ENCODE data around the gene SCLT1.
"Not testable (repeated sequence)": the region's sequence is repeated elsewhere in the genome, so short reads cannot be mapped to it uniquely, and the experiment has no call there.

Gene SCLT1

DNA sequence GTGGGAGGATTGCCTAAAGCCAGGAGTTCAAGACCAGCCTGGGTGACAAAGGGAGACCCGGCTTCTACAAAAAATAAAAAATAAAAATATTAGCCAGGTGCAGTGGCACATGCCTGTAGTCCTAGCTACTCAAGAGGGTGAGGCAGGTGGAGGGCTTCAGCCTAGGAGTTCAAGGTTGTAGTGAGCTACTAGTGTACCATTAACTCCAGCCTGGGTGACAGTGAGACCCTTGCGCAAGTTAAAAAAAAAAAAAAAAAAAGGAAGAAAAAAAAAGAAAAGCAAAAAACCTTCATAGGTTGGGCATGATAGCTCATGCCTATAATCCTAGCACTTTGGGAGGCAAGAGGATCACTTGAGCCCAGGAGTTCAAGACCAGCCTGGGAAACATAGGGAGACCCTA lies 5.8 kb downstream of the SCLT1 start:
- Histone ChIP-seq H3K27ac (no peak overlapping the region), H3K4me3 (no peak overlapping the region), H3K9ac (no peak overlapping the region), H3K9me3 (replicated peaks in 1 of 11) (peaks cover 8 to 36% (median 30%) of the 10 kb centered on the region in 11 experiments), H3K4me2 (no peak overlapping the region), H3K4me1 (peaks cover 13 to 29% (median 20%) of the 10 kb centered on the region in 10 experiments), H4K20me1 (peaks cover 0 to 12% (median 0%) of the 10 kb centered on the region in 11 experiments; a peak in 4 of 22 replicates), H3K36me3 (peaks cover 7 to 27% (median 17%) of the 10 kb centered on the region in 11 experiments; a peak in 21 of 22 replicates), H3K27me3 (no peaks in the 10 kb centered on the region)
- no peak for TF ChIP-seq Cebpa-rat (IDR thresholded peaks at IDR 0.05)

DNA sequence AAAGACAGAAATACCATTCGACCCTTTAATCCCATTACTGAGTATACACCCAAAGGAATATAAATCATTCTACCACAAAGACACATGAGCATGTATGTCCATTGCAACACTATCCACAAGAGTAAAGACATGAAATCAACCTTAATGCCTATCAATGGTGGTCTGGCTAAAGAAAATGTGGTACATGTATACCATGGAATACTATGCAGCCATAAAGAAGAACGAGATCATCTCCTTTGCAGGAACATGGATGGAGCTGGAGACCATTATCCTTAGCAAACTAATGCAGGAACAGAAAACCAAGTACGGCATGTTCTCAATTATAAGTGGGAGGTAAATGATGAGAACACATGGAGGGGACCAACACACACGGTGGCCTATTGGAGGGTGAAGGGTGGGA lies 7.9 kb downstream of the SCLT1 start:
- Histone ChIP-seq H3K4me3 (no peak overlapping the region), H3K27ac (no peak overlapping the region), H3K27me3 (no peaks in the 10 kb centered on the region), H3K9ac (no peak overlapping the region), H3K4me1 (peaks cover 0 to 9% (median 0%) of the 10 kb centered on the region in 10 experiments; a peak in 8 of 20 replicates), H3K36me3 (peaks cover 24 to 46% (median 36%) of the 10 kb centered on the region in 11 experiments), H3K9me3 (replicated peaks in 1 of 11) (peaks cover 21 to 55% (median 49%) of the 10 kb centered on the region in 11 experiments), H3K4me2 (no peak overlapping the region), H4K20me1 (peaks cover 0 to 4% (median 0%) of the 10 kb centered on the region in 11 experiments; a peak in 1 of 22 replicates)
- no peak for TF ChIP-seq Cebpa-rat (IDR thresholded peaks at IDR 0.05)

DNA sequence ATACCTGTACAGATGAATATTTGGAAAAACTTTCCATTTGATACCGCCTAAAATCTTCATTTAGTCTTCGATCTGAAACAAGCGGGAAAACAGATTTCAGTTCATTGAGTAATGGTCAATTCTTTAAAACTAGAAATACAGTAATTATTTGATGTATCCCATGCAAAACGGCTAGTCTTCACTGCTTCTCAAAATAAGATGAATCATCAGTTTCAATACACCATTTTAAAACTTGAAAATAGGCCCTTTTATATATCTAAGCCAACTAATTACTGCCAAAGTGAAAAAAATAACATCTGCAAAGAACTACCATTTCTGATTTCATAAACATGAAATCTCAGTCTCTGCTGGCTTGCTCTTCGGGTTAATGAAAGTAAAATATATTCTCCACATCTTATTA lies 11.0 kb downstream of the SCLT1 start:
- peaks cover 0 to 9% (median 0%) of the 10 kb centered on the region in 10 experiments; a peak in 4 of 20 replicates for H3K4me1 ChIP-seq
- 0 out of 22 replicates have a peak, but pooled peaks cover 0 to 4% (median 0%) of the 10 kb centered on the region in 11 experiments for H4K20me1 ChIP-seq
- peaks cover 40 to 74% (median 68%) of the 10 kb centered on the region in 11 experiments for H3K9me3 ChIP-seq (replicated peaks in 1 of 11)
- H3K36me3 ChIP-seq: peaks cover 49 to 76% (median 64%) of the 10 kb centered on the region in 11 experiments
- H3K27ac ChIP-seq: no peak overlapping the region
- no peak for TF ChIP-seq Cebpa-rat (IDR thresholded peaks at IDR 0.05)
- H3K4me3 ChIP-seq: no peak overlapping the region
- no peaks in the 10 kb centered on the region for H3K27me3 ChIP-seq
- no peak overlapping the region for H3K4me2 ChIP-seq
- H3K9ac ChIP-seq: no peak overlapping the region

GRCh38 chr4:129080129-129080528 lies 13.2 kb downstream of the SCLT1 start:
- Histone ChIP-seq H3K36me3 (peaks cover 56 to 85% (median 73%) of the 10 kb centered on the region in 11 experiments), H3K27me3 (no peaks in the 10 kb centered on the region), H3K9ac (no peak overlapping the region), H3K9me3 (replicated peaks in 1 of 11) (peaks cover 35 to 71% (median 60%) of the 10 kb centered on the region in 11 experiments), H3K27ac (no peak overlapping the region), H4K20me1 (0 out of 22 replicates have a peak, but pooled peaks cover 0 to 4% (median 0%) of the 10 kb centered on the region in 11 experiments), H3K4me1 (peaks cover 0 to 14% (median 0%) of the 10 kb centered on the region in 10 experiments; a peak in 4 of 20 replicates), H3K4me2 (no peak overlapping the region), H3K4me3 (no peak overlapping the region)
- no peak for TF ChIP-seq Cebpa-rat (IDR thresholded peaks at IDR 0.05)

DNA sequence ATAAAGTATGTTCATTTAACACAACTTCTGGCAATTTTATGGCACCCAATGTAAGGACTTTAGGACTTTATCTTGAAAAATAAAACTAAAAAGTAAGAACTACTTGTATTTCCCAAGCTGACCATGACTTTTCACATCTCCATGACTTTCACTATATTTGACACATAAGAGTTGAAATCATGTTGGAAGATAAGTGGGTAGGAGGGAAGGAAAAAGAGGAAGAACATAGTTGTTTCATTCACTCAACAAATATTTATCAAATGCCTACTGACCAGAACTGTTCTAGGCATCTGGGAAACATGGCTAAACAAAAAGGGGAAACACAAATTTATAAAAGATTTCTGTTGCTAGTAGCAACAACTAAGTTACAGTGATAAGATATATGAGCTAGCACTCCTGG lies 16.0 kb downstream of the SCLT1 start:
- no peak overlapping the region for H3K9ac ChIP-seq
- H3K36me3 ChIP-seq: peaks cover 76 to 93% (median 86%) of the 10 kb centered on the region in 11 experiments
- peaks cover 0 to 14% (median 0%) of the 10 kb centered on the region in 10 experiments; a peak in 4 of 20 replicates for H3K4me1 ChIP-seq
- peak overlapping the region in 2 of 11 experiments; percentile 24 to 54; a peak in 2 of 22 replicates for H3K4me2 ChIP-seq
- no peaks in the 10 kb centered on the region for H3K27me3 ChIP-seq
- no peak overlapping the region for H3K4me3 ChIP-seq
- no peaks in the 10 kb centered on the region; a peak in 1 of 22 replicates for H4K20me1 ChIP-seq
- TF ChIP-seq Cebpa-rat (IDR thresholded peaks at IDR 0.05): no peak
- no peak overlapping the region for H3K27ac ChIP-seq
- H3K9me3 ChIP-seq (replicated peaks in 1 of 11): peaks cover 47 to 73% (median 60%) of the 10 kb centered on the region in 11 experiments

DNA sequence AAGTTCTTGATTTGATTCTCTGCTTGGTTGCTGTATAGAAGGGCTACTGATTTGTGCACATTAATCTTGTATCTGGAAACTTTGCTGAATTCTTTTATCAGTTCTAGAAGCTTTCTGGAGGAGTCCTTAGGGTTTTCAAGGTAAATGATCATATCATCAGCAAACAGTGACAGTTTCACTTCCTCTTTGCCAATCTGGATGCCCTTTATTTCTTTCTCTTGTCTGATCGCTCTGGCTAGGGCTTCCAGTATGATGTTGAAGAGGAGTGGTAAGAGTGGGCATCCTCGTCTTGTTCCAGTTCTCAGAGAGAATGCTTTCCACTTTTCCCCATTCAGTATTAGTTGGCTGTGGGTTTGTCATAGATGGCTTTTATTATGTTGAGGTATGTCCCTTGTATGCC lies 23.8 kb downstream of the SCLT1 start:
- Histone ChIP-seq H3K36me3 (peaks cover 22 to 42% (median 32%) of the 10 kb centered on the region in 11 experiments), H3K9me3 (replicated peaks in 1 of 11) (peaks cover 45 to 72% (median 61%) of the 10 kb centered on the region in 11 experiments)
- not testable (repeated sequence) for H4K20me1 ChIP-seq, H3K4me2 ChIP-seq, H3K27ac ChIP-seq, H3K27me3 ChIP-seq, H3K4me3 ChIP-seq, H3K9ac ChIP-seq, H3K4me1 ChIP-seq

- no peaks in the 10 kb centered on the region for H3K27me3 ChIP-seq
- H3K27ac ChIP-seq: no peak overlapping the region
- no peak overlapping the region for H3K4me3 ChIP-seq
- no peak overlapping the region for H3K4me2 ChIP-seq
- no peak overlapping the region for H3K9ac ChIP-seq
- no peak for TF ChIP-seq Cebpa-rat (IDR thresholded peaks at IDR 0.05)
- peaks cover 48 to 77% (median 68%) of the 10 kb centered on the region in 11 experiments for H3K9me3 ChIP-seq (replicated peaks in 1 of 11)
- H4K20me1 ChIP-seq: no peaks in the 10 kb centered on the region
- no peaks in the 10 kb centered on the region for H3K4me1 ChIP-seq
- H3K36me3 ChIP-seq: peaks cover 39 to 57% (median 50%) of the 10 kb centered on the region in 11 experiments
Measured at GRCh38 chr4:129064717-129065116, 28.6 kb downstream of the SCLT1 start.

- Histone ChIP-seq H3K4me2 (no peak overlapping the region), H3K27me3 (no peaks in the 10 kb centered on the region), H3K4me1 (no peaks in the 10 kb centered on the region), H3K36me3 (peaks cover 39 to 64% (median 56%) of the 10 kb centered on the region in 11 experiments), H3K9me3 (replicated peaks in 1 of 11) (peaks cover 51 to 77% (median 71%) of the 10 kb centered on the region in 11 experiments), H3K27ac (no peak overlapping the region), H4K20me1 (no peaks in the 10 kb centered on the region), H3K9ac (no peak overlapping the region), H3K4me3 (0 out of 20 replicates have a peak overlapping the region, but pooled peaks of 1 of the 10 experiments have one; percentile 14)
- TF ChIP-seq Cebpa-rat (IDR thresholded peaks at IDR 0.05): no peak
Measured at GRCh38 chr4:129063640-129064039, 29.7 kb downstream of the SCLT1 start.

DNA sequence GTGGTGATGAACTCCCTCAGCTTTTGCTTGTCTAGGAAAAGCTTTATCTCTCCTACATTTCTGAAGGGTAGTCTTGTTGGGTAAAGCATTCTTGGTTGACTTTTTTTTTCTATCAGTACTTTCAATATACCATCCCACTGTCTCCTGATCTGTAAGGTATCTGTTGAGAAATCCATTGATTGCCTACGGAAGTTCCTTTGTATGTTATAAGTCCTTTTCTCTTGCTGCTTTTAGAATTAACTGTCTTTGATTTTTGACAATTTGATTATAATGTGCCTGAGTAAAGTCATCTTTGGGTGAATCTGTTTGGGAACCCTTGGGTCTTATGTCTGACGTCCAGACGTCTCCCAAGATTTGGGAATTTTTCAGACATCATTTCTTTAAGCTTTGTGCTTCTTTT lies 30.8 kb downstream of the SCLT1 start:
- no peak overlapping the region for H3K4me3 ChIP-seq
- no peak overlapping the region for H3K4me2 ChIP-seq
- H4K20me1 ChIP-seq: no peaks in the 10 kb centered on the region
- H3K27me3 ChIP-seq: no peaks in the 10 kb centered on the region
- no peak overlapping the region for H3K27ac ChIP-seq
- H3K9ac ChIP-seq: no peak overlapping the region
- H3K9me3 ChIP-seq (replicated peaks in 1 of 11): peaks cover 55 to 84% (median 73%) of the 10 kb centered on the region in 11 experiments
- H3K4me1 ChIP-seq: no peaks in the 10 kb centered on the region
- TF ChIP-seq Cebpa-rat (IDR thresholded peaks at IDR 0.05): no peak
- H3K36me3 ChIP-seq: peaks cover 39 to 67% (median 56%) of the 10 kb centered on the region in 11 experiments

DNA sequence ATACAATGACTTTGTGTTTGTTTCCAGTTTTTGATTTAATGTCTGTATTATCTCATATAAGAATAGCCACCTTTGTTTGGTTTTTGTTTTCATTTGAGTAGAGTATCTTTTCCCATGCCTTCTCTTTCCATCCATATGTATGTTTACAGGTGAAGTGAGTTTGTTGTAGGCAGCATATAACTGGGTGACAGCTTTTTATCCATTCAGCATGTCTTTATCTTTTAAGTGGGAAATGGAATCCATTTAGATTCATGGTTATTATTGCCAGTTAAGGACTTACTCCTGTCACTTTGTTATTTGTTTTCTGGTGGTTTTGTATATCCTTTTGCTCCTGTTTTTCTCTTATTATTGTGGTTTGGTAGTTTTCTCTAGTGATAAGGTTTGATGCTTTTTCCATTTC lies 34.3 kb downstream of the SCLT1 start:
- H3K9ac ChIP-seq: no peak overlapping the region
- no peak overlapping the region for H3K4me3 ChIP-seq
- no peaks in the 10 kb centered on the region for H4K20me1 ChIP-seq
- no peak overlapping the region for H3K27ac ChIP-seq
- H3K36me3 ChIP-seq: peaks cover 56 to 79% (median 66%) of the 10 kb centered on the region in 11 experiments
- no peak for TF ChIP-seq Cebpa-rat (IDR thresholded peaks at IDR 0.05)
- no peaks in the 10 kb centered on the region for H3K4me1 ChIP-seq
- peaks cover 86 to 100% (median 98%) of the 10 kb centered on the region in 11 experiments for H3K9me3 ChIP-seq (replicated peaks in 1 of 11)
- no peak overlapping the region for H3K4me2 ChIP-seq
- H3K27me3 ChIP-seq: no peaks in the 10 kb centered on the region

Measured in BLaER1 treated with 17β-estradiol and CSF1 and Interleukin-3, amounts not matched to agents 10 nM and 100 nM (cell line).